Ascending aorta (tissue), 2 donors: Measurements from ENCODE around the gene BTBD2. TPM values are rescaled to one million over a fixed set of nuclear protein-coding genes. Genes with fewer than 3 reads are reported as not detected.

Experiments used
- DNase-seq, 2 donors: peaks; one replicate each; pipeline ENCODE4 v3.0.0-alpha.2; 2019; ENCODE audit warnings: low spot score in 2 of 2
- H3K27ac ChIP-seq, 2 donors: fragments of 200-600 bp; sonication (generic); one replicate each; pipeline ENCODE4 v1.5.1; 2016 to 2017; ENCODE audit warnings: mild to moderate bottlenecking in 1 of 2
- H3K27me3 ChIP-seq: fragments of 200-600 bp; sonication (generic); one replicate; pipeline ENCODE4 v1.5.1; 2017
- H3K36me3 ChIP-seq, 2 donors: fragments of 200-600 bp; sonication (generic); one replicate each; pipeline ENCODE4 v1.5.1; 2016
- H3K4me1 ChIP-seq, 2 donors: fragments of 200-600 bp; sonication (generic); one replicate each; pipeline ENCODE4 v1.5.1; 2016 to 2017; ENCODE audit warnings: mild to moderate bottlenecking in 1 of 2
- H3K4me3 ChIP-seq, 2 donors: fragments of 200-600 bp; sonication (generic); one replicate each; pipeline ENCODE4 v1.5.1; 2016 to 2017; ENCODE audit warnings: mild to moderate bottlenecking in 1 of 2
- H3K9me3 ChIP-seq, 2 donors: fragments of 200-600 bp; sonication (generic); one replicate each; pipeline ENCODE4 v1.5.1; 2016
- intact Hi-C: fragments of 100-400 bp; cut with DNase I; formaldehyde crosslinking; loops from one replicate; pipeline ENCODE4 v1.15.1; 2023
- total RNA-seq: library from RNA; depleted of rRNA; stranded (reverse); fragments of >200 nt; gene quantifications from one replicate; pipeline ENCODE4 v1.1.0, GENCODE V29; 2016
- TF ChIP-seq, protein P1 (sequence below), 3 experiments: fragments of 200-600 bp in 2 of 3; fragments of 450-650 bp in 1 of 3; sonication (generic) in 2 of 3; IDR thresholded peaks; one replicate each; pipeline ENCODE4 v1.5.1; 2016 to 2019; ENCODE audit warnings: antibody characterized with exemption in 3 of 3, mild to moderate bottlenecking in 1 of 3, moderate library complexity in 1 of 3

The BTBD2 gene
- total RNA-seq, 1 donor from 2014 or later = 90.1 TPM

DNA sequence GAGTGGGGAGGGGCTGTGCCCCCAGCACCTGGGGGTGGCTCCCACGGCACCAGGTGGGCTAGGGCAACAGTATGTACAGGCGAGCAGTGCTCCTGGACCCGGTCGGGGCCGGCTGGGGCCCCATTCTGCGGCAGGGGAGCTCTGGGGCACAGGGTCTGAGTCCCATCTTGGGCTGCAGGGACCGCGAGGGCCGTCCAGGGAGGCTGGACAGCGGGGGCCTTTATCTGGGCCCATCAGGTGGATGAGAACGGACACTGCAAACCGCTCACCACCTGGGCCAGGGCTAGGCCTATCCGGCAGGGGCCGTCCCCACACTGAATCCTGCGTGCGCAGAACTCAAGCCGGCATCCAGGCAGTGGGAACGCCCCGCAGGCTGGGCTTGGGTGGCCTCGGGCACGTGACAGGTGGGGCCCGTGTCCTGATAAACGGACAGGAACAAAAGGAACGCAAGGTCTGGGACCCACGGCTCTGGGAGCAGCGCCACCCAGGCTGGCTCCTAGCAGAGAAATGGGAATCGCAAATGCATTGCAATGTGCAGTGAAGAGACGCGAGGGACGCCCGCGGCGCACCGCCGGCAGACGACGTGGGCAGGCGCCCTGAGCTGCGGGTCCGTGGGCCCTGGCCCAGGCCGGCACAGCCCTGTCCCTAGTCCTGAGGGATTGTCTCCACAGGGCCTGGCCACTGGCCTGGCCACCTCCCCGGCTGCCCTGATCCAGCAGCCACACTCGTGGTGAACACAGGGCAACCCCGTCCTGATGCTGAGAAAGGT lies 29.7 kb downstream of the BTBD2 start:
- no peak for DNase-seq
- H3K4me3 ChIP-seq = no peak overlapping the region
- TF ChIP-seq, protein P1, sequence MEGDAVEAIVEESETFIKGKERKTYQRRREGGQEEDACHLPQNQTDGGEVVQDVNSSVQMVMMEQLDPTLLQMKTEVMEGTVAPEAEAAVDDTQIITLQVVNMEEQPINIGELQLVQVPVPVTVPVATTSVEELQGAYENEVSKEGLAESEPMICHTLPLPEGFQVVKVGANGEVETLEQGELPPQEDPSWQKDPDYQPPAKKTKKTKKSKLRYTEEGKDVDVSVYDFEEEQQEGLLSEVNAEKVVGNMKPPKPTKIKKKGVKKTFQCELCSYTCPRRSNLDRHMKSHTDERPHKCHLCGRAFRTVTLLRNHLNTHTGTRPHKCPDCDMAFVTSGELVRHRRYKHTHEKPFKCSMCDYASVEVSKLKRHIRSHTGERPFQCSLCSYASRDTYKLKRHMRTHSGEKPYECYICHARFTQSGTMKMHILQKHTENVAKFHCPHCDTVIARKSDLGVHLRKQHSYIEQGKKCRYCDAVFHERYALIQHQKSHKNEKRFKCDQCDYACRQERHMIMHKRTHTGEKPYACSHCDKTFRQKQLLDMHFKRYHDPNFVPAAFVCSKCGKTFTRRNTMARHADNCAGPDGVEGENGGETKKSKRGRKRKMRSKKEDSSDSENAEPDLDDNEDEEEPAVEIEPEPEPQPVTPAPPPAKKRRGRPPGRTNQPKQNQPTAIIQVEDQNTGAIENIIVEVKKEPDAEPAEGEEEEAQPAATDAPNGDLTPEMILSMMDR (IDR thresholded peaks at IDR 0.05) = no peak
- no peaks in the 10 kb centered on the region for H3K27me3 ChIP-seq
- intact Hi-C loops = no loop called here
- no peak overlapping the region for H3K27ac ChIP-seq
- H3K9me3 ChIP-seq = no peaks in the 10 kb centered on the region
- no peaks in the 10 kb centered on the region for H3K4me1 ChIP-seq
- peaks cover 85 to 86% of the 10 kb centered on the region in 2 donors for H3K36me3 ChIP-seq

DNA sequence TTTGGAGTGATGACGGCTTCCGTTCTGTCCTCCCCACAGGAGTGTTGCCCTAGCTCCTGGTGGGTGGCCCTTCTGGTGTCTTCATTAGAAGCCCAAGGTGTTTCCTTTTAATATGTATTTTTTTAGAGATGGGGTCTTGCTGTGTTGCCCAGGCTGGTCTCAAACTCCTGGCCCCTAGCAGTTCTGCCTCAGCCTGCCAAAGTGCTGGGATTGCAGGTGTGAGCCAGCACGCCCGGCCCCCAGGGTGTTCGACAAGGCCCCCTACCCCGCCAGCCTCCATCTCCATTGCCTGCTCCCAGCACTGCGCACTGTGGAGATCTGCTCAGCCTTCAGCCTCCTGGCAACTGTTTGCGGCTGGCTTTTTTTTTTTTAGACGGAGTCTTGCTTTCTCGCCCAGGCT lies 31.2 kb downstream of the BTBD2 start:
- Histone ChIP-seq H3K27me3 (no peaks in the 10 kb centered on the region), H3K36me3 (peaks cover 85 to 86% of the 10 kb centered on the region in 2 donors), H3K27ac (no peak overlapping the region), H3K4me3 (no peak overlapping the region), H3K4me1 (no peaks in the 10 kb centered on the region), H3K9me3 (no peaks in the 10 kb centered on the region)
- intact Hi-C loops = no loop called here
- TF ChIP-seq, protein P1 (IDR thresholded peaks at IDR 0.05) = no peak
- no peak for DNase-seq

DNA sequence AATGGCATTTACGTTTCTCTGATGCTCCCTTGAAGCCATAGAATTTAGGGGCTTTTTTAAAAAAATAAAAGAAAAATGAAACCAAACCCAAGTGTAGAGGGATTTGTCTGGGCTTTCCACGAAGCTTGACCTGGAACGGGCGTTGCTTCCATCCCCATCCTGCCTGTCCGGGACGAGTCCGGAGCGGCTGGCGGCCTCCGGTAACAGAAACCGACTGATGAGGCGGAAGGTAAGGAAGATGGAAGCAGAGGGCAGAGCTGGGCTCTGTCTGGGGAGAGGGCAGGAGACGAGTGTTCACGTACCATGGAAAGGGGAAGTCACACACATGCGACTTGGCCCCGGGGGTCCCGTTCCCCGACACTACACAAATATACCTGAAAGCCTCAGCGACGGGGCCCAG lies 34.3 kb downstream of the BTBD2 start:
- H3K27ac ChIP-seq = no peak overlapping the region
- no peaks in the 10 kb centered on the region for H3K9me3 ChIP-seq
- no peaks in the 10 kb centered on the region for H3K27me3 ChIP-seq
- no peak for DNase-seq
- H3K4me1 ChIP-seq = no peaks in the 10 kb centered on the region
- intact Hi-C loops = no loop called here
- H3K36me3 ChIP-seq = peaks cover 73 to 74% of the 10 kb centered on the region in 2 donors
- H3K4me3 ChIP-seq = no peak overlapping the region
- TF ChIP-seq, protein P1 (IDR thresholded peaks at IDR 0.05) = no peak

DNA sequence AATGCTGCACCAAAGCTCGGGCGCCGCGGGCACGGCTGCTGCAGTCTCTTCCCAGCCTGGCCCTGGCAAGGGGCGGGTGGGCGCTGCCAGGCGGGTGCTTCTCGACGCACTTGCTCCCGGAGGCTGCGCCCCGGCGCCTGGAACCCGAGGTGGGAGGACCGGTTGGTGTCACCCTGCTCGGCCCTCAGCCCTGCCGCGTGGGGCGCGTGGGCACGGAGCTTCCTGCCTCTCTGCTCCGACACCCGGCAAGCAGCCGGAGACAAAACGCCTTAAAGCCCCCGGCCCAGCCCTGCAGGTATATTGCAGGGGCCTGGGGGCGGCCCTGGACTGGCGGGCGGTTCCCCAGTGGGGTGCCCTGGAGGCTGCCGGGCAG lies 34.7 kb downstream of the BTBD2 start:
- H3K9me3 ChIP-seq = no peaks in the 10 kb centered on the region
- TF ChIP-seq, protein P1 (IDR thresholded peaks at IDR 0.05) = no peak
- H3K4me1 ChIP-seq = no peaks in the 10 kb centered on the region
- no peak overlapping the region for H3K4me3 ChIP-seq
- intact Hi-C loops = no loop called here
- H3K27me3 ChIP-seq = no peaks in the 10 kb centered on the region
- no peak for DNase-seq
- peaks cover 68 to 71% of the 10 kb centered on the region in 2 donors for H3K36me3 ChIP-seq
- no peak overlapping the region for H3K27ac ChIP-seq

DNA sequence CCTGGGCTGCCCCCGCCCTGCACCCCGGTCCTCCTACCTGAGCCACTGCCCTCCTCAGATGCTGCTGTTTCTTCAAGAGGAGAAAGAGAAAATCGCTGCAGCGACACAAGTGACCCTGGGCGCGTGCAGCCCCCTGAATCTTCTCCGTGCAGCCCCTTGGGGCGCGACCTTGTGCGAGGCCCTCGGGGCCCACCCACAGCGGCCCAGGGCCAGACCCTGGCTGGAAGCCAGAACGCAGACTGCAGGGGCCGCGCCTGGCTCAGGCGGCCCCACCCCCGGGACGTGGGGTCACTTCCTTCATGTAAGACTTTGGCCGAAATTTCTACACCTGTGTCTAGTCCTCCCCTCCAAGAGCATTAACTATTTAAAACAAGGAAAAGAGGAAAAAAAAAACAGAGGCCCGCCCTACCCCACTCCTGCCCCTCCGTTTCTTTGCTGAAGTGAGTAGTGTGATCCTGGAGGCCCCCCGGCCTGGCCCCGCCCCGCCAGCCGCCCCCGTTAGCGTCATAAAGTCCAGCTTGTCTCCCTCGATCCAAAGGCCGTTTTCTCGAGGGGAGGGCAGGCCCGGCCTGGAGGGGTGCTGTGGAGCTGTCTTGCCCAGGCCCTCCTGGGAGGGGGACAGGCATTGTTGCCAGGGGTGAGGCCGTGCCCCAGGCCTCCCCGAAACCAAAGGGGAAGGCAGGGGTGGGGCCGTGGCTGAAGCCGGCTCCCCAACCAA lies 35.3 kb downstream of the BTBD2 start:
- no peak for DNase-seq
- H3K4me3 ChIP-seq = no peak overlapping the region
- intact Hi-C loops = no loop called here
- peaks cover 66 to 69% of the 10 kb centered on the region in 2 donors for H3K36me3 ChIP-seq
- no peaks in the 10 kb centered on the region for H3K27me3 ChIP-seq
- TF ChIP-seq, protein P1 (IDR thresholded peaks at IDR 0.05) = no peak
- H3K27ac ChIP-seq = no peak overlapping the region
- no peaks in the 10 kb centered on the region for H3K4me1 ChIP-seq
- no peaks in the 10 kb centered on the region for H3K9me3 ChIP-seq
